Choroid plexus epithelial cell (primary cell): ENCODE measurements around the gene OR56A5.

Source experiments
- DNase-seq: peaks from one replicate; pipeline ENCODE4 v3.0.0-alpha.2; 2010; ENCODE audit warnings: low read depth
- H3K4me3 ChIP-seq: 2 replicates; pipeline ENCODE4 v1.5.1; 2011; ENCODE audit warnings: low read depth, mild to moderate bottlenecking, control low read depth, low read length, moderate library complexity
- CTCF ChIP-seq: conservative IDR thresholded peaks from 2 replicates; pipeline ENCODE4 v1.5.1; 2011; ENCODE audit warnings: low read depth, mild to moderate bottlenecking, control low read depth, inconsistent platforms, low read length, moderate library complexity

OR56A5 gene

GRCh38 chr11:5937868-5938602, 30.3 kb downstream of the OR56A5 start:
- TF ChIP-seq CTCF = no peak
- H3K4me3 ChIP-seq = no peak overlapping the region
- DNase-seq = no peak

DNA sequence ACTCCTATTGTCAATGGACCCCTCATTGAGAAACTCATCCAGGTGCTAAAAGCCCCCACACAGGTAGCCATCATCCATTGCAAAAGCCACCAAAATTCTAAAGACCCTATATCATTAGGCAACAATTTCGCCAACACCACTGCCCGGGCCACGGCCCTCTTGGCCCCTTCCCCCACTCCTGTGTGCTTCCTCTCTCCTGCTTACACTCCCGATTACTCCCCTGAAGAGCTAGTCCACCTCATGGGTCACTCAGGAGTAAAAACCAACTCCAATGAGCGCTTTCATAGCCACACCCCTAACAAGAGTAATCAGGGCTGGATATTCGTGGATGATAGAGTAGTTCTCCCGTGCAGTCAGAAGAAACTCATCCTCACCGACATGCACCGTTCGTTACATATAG, 35.2 kb downstream of the OR56A5 start:
- DNase-seq = no peak
- no peak overlapping the region for H3K4me3 ChIP-seq
- TF ChIP-seq CTCF = no peak

GRCh38 chr11:5932671-5933070, 35.6 kb downstream of the OR56A5 start:
- no peak overlapping the region for H3K4me3 ChIP-seq
- no peak for DNase-seq
- TF ChIP-seq CTCF = no peak

GRCh38 chr11:5931061-5931460, 37.2 kb downstream of the OR56A5 start:
- no peak for TF ChIP-seq CTCF
- no peak overlapping the region for H3K4me3 ChIP-seq
- DNase-seq = no peak

- no peak for TF ChIP-seq CTCF
- no peak for DNase-seq
- no peak overlapping the region for H3K4me3 ChIP-seq
These were observed 37.7 kb downstream of the OR56A5 start for GRCh38 chr11:5930614-5931013.

DNA sequence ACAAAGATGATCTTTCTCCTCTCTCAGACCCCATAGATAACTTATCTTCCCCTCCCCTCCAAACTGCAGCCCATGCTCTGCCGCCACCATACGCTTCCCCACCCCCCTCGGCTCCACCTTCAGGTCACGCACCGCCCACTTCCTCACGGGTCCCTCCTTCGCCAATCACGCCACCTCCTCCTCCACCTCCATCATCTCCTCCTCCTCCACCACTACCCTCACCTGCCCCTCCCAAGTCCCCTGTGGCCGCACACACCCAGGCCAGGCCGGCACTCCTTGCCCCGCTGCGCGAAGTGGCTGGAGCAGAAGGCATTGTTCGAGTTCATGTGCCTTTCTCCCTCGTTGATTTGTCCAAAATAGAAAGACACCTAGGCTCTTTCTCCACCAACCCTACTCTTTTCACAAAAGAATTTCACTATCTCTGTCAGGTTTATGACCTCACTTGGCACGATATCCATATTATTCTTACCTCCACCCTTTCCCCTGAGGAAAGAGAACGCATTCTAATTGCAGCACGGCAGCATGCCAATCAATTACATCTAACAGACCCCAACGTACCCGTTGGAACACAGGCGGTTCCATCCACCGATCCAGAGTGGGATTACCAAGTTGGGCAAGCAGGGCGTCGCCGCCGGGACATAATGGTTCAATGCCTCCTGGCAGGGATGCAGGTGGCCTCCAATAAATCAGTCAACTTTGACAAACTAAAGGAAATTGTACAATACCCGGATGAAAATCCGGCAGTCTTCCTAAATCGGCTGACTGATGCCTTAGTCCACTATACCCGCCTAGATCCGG, 38.5 kb downstream of the OR56A5 start:
- no peak overlapping the region for H3K4me3 ChIP-seq
- no peak for TF ChIP-seq CTCF
- DNase-seq = no peak
